DND-41 (cell line): ENCODE measurements around the gene LAMB2.

Experiments used
- EZH2 ChIP-seq: IDR thresholded peaks from 3 replicates; pipeline ENCODE4 v1.6.1; 2012; ENCODE audit warnings: borderline replicate concordance, low read depth, mild to moderate bottlenecking, moderate library complexity, low read length, inconsistent platforms; ENCODE audit not compliant: severe bottlenecking
- TF ChIP-seq, protein P1 (sequence below): IDR thresholded peaks from 2 replicates; pipeline ENCODE4 v1.5.1; 2012; ENCODE audit warnings: borderline replicate concordance, low read length, moderate library complexity, mild to moderate bottlenecking; ENCODE audit not compliant: poor library complexity, severe bottlenecking; ENCODE audit errors: extremely low read depth

DNA sequence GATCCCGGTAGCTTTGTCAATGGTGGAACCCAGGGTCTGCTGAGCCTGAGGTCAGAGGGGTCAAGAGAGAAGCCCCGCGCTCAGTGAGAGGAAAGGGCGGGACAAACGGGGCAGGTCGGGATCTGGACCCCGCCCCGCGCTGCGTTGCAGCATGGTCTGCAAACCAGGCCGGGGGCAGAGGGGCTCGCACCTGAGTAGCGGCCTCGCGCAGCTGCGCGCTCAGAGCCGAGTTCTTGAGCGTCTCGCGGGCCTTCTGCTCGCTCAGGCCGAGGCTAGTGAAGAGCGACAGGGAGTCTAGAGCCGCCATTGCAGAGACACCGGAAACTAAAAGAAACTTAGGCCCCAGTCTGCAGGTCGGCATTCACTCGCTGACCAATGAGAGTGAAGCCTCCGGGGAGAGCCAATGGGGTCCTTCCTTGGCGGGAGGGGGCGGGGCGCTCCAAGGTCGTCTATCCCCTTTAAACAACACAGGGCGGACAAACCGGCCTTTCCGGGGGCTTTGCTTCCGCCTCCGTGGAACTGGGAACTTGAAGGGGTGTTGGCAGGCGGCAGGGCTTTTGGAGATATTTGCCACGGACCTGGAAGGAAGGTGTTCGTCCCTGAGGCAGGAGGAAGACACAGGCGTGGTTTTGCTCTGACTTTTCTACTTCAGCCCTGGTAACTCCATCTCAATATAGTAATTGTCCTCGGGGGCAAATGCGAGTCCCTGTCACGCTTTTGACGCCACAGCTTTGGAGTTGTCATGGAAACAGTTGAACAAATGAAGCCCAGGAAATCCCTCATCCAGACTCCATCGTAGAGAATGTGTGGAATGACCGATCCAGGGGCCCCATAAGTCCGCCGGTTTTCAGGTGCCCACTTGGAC, 28.2 kb downstream of the LAMB2 start, which contains the start of gene QARS1:
- TF ChIP-seq, protein P1, sequence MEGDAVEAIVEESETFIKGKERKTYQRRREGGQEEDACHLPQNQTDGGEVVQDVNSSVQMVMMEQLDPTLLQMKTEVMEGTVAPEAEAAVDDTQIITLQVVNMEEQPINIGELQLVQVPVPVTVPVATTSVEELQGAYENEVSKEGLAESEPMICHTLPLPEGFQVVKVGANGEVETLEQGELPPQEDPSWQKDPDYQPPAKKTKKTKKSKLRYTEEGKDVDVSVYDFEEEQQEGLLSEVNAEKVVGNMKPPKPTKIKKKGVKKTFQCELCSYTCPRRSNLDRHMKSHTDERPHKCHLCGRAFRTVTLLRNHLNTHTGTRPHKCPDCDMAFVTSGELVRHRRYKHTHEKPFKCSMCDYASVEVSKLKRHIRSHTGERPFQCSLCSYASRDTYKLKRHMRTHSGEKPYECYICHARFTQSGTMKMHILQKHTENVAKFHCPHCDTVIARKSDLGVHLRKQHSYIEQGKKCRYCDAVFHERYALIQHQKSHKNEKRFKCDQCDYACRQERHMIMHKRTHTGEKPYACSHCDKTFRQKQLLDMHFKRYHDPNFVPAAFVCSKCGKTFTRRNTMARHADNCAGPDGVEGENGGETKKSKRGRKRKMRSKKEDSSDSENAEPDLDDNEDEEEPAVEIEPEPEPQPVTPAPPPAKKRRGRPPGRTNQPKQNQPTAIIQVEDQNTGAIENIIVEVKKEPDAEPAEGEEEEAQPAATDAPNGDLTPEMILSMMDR, result no peak
- no peak for TF ChIP-seq EZH2
